ENCODE results near the gene OR2F2. TPM values are rescaled to one million over a fixed set of nuclear protein-coding genes. Genes with fewer than 3 reads are reported as not detected.

The OR2F2 gene
- total RNA-seq, 2 donors from 2014 or later, result not detected

- TF ChIP-seq, protein P1, sequence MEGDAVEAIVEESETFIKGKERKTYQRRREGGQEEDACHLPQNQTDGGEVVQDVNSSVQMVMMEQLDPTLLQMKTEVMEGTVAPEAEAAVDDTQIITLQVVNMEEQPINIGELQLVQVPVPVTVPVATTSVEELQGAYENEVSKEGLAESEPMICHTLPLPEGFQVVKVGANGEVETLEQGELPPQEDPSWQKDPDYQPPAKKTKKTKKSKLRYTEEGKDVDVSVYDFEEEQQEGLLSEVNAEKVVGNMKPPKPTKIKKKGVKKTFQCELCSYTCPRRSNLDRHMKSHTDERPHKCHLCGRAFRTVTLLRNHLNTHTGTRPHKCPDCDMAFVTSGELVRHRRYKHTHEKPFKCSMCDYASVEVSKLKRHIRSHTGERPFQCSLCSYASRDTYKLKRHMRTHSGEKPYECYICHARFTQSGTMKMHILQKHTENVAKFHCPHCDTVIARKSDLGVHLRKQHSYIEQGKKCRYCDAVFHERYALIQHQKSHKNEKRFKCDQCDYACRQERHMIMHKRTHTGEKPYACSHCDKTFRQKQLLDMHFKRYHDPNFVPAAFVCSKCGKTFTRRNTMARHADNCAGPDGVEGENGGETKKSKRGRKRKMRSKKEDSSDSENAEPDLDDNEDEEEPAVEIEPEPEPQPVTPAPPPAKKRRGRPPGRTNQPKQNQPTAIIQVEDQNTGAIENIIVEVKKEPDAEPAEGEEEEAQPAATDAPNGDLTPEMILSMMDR (IDR thresholded peaks at IDR 0.05), result no peak
Observed at GRCh38 chr7:143938379-143939243, 3.6 kb downstream of the OR2F2 start.

DNA sequence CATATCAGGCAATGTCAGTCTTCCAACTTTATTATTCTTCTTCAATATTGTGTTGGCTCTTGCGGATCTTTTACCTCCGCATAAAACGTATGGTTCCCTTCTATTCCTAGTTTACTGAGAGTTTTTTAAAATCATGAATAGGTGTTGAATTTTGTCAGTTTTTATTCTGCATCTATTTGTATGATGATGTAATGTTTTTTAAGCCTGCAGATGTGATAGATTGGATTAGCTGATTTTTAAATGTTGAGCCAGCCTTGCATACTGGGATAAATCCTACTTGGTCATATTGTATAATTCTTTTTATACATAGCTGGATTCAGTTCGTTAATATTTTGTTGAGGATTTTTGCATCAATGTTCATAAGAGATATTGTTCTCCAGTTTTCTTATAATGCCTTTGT lies 10.4 kb downstream of the OR2F2 start:
- no peak for DNase-seq (ENCODE audit: low spot score)
- Histone ChIP-seq H3K9me3 (no peaks in the 10 kb centered on the region), H3K4me1 (no peaks in the 10 kb centered on the region), H3K4me3 (no peak overlapping the region), H3K27ac (no peak overlapping the region), H3K27me3 (no peaks in the 10 kb centered on the region), H3K36me3 (no peaks in the 10 kb centered on the region)
- TF ChIP-seq, protein P1 (IDR thresholded peaks at IDR 0.05), result no peak

More at GRCh38 chr7:143938379-143939243, 3.6 kb downstream of the OR2F2 start:
- Histone ChIP-seq H3K9me3 (no peaks in the 10 kb centered on the region), H3K4me1 (no peaks in the 10 kb centered on the region), H3K4me3 (no peak overlapping the region), H3K27ac (no peak overlapping the region), H3K36me3 (no peaks in the 10 kb centered on the region), H3K27me3 (no peaks in the 10 kb centered on the region)
- DNase-seq (ENCODE audit: low spot score), result no peak

DNA sequence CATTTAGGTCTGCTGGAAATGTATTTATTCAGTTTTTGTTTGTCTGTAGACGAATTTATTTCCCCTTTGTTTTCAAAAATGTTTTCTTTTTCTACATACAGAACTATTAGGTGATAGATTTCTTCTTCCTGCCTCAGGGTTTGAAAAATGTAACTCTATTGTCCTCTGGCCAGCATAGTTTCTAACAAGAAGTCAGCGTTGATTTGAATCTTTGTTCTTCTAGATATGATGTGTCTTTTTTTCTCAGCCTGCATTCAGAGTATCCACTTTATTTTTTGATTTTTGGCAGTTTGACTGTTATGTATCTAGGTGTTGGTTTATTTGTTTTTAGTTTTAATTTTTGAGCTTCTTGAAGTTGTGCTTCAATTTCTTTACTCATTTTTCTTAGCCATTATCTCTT lies 12.1 kb downstream of the OR2F2 start:
- Histone ChIP-seq H3K4me3 (no peak overlapping the region), H3K27ac (no peak overlapping the region), H3K36me3 (no peaks in the 10 kb centered on the region), H3K4me1 (no peaks in the 10 kb centered on the region), H3K9me3 (no peaks in the 10 kb centered on the region), H3K27me3 (no peaks in the 10 kb centered on the region)
- TF ChIP-seq, protein P1 (IDR thresholded peaks at IDR 0.05), result no peak
- no peak for DNase-seq (ENCODE audit: low spot score)

DNA sequence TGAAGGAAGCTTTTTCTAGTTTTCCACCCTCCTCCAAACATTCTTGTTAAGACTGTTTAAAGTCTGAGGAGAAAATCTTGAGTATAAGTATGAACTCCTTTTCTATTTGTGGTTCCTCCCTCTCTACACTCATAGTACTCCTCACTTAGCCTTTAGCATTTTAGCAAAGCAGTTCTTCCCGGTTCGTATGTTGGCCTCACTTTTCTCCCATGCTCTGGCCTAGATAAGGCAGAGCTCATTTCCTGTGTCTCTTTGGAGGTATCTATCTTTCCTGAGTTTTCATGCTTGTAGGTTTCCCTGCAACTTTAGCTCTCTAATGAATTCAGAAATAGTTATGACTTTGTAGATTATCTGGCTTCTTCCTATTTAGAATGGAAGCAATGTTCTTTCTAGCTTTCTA lies 13.7 kb downstream of the OR2F2 start:
- H3K27me3 ChIP-seq, result no peaks in the 10 kb centered on the region
- no peak for DNase-seq (ENCODE audit: low spot score)
- no peaks in the 10 kb centered on the region for H3K4me1 ChIP-seq
- H3K9me3 ChIP-seq, result no peaks in the 10 kb centered on the region
- no peak overlapping the region for H3K27ac ChIP-seq
- TF ChIP-seq, protein P1 (IDR thresholded peaks at IDR 0.05), result no peak
- no peaks in the 10 kb centered on the region for H3K36me3 ChIP-seq
- no peak overlapping the region for H3K4me3 ChIP-seq

- no peak overlapping the region for H3K27ac ChIP-seq
- no peaks in the 10 kb centered on the region for H3K9me3 ChIP-seq
- TF ChIP-seq, protein P1 (IDR thresholded peaks at IDR 0.05), result no peak
- no peak for DNase-seq (ENCODE audit: low spot score)
- H3K27me3 ChIP-seq, result no peaks in the 10 kb centered on the region
- no peak overlapping the region for H3K4me3 ChIP-seq
- H3K4me1 ChIP-seq, result no peaks in the 10 kb centered on the region
- H3K36me3 ChIP-seq, result no peaks in the 10 kb centered on the region
Observed at GRCh38 chr7:143953421-143953820, 18.4 kb downstream of the OR2F2 start.
